ENCODE measurements around the gene FNTB.

GRCh38 chr14:65001723-65002122, 15.0 kb downstream of the FNTB start:
- TF ChIP-seq CTCF (IDR thresholded peaks at IDR 0.05) (no peak), POLR2A (IDR thresholded peaks at IDR 0.05) (no peak)
